ENCODE data around the gene SELENON. TPM values are rescaled to one million over a fixed set of nuclear protein-coding genes. Genes with fewer than 3 reads are reported as not detected.

SELENON gene
- total RNA-seq, 1 experiment from 2014 or later: 90.9 TPM

- peaks cover 25 to 63% (median 57%) of the 10 kb centered on the region in 3 experiments; a peak in 6 of 7 replicates for H3K36me3 Mint-ChIP-seq (ENCODE audit: insufficient read depth in 1 of 3, low read depth in 3 of 3)
- H3K79me1 ChIP-seq (ENCODE audit: insufficient read depth, low read depth, low read length, poor library complexity, severe bottlenecking): peaks cover 3% of the 10 kb centered on the region
- H4K20me1 ChIP-seq (ENCODE audit: control insufficient read depth, insufficient read depth, insufficient read length): no peaks in the 10 kb centered on the region
- H3K9ac ChIP-seq (ENCODE audit: extremely low read depth, insufficient read length, low read length): no peak overlapping the region
- H4K91ac ChIP-seq (ENCODE audit: insufficient read length, low read depth, low read length): no peak overlapping the region
- H3K4ac ChIP-seq (ENCODE audit: low read depth, low read length): no peak overlapping the region
- H3K18ac ChIP-seq (ENCODE audit: insufficient read length, low read depth, low read length): no peak overlapping the region
- no peak overlapping the region for H2AK5ac ChIP-seq (ENCODE audit: insufficient read length, low read length)
- H3K4me1 Mint-ChIP-seq: 0 out of 4 replicates have a peak, but pooled peaks cover 3% of the 10 kb centered on the region in 2 experiments
- no peaks in the 10 kb centered on the region for H3K27me3 ChIP-seq (ENCODE audit: insufficient read depth, low read length)
- WGBS (ENCODE audit: extremely low coverage, insufficient read length, low lambda C conversion rate): no CpG with 5 or more reads among the region's 3 CpGs
- H3K27ac ChIP-seq (ENCODE audit: insufficient read length, low read depth, low read length): no peak overlapping the region
- H4K8ac ChIP-seq (replicated peaks; ENCODE audit: insufficient read length, low read depth, low read length): no peak overlapping the region
- no peak overlapping the region for H2BK120ac ChIP-seq (ENCODE audit: low read depth, low read length, poor library complexity, severe bottlenecking)
- H3K4me1 ChIP-seq (ENCODE audit: insufficient read depth, low read length): no peaks in the 10 kb centered on the region
- H2BK15ac ChIP-seq (ENCODE audit: low read depth, low read length): no peak overlapping the region
- H2BK20ac ChIP-seq (ENCODE audit: low read depth, low read length, poor library complexity, severe bottlenecking): no peak overlapping the region
- H3K4me2 ChIP-seq (ENCODE audit: insufficient read depth, insufficient read length, low read length): no peak overlapping the region
- DNase-seq: no peak
- H3K14ac ChIP-seq (ENCODE audit: insufficient read depth, low read length): no peak overlapping the region
- H2BK5ac ChIP-seq (ENCODE audit: insufficient read length, low read length): no peak overlapping the region
- no peak overlapping the region for H3T11ph ChIP-seq (ENCODE audit: low read length)
- no peaks in the 10 kb centered on the region for H3K9me3 ChIP-seq (ENCODE audit: control insufficient read depth, low read depth, low read length)
- no peak overlapping the region for H2AFZ ChIP-seq (ENCODE audit: low read length)
- H3K23me2 ChIP-seq (ENCODE audit: insufficient read length, low read depth, low read length, poor library complexity, severe bottlenecking): no peaks in the 10 kb centered on the region
- H3K27me3 Mint-ChIP-seq (ENCODE audit: low read depth): no peaks in the 10 kb centered on the region
- H3K4me3 Mint-ChIP-seq: no peak overlapping the region
- no peak overlapping the region for H3K56ac ChIP-seq (ENCODE audit: insufficient read length, low read depth, low read length)
- H3K9me3 Mint-ChIP-seq: no peaks in the 10 kb centered on the region
- H3K27ac Mint-ChIP-seq: no peak overlapping the region
- H2BK12ac ChIP-seq (ENCODE audit: insufficient read length, low read depth, low read length): no peak overlapping the region
- H3K23ac ChIP-seq (ENCODE audit: insufficient read length, low read depth, low read length): no peak overlapping the region
- TF ChIP-seq CTCF (conservative IDR thresholded peaks at IDR 0.05): no peak
- no peak overlapping the region for H4K5ac ChIP-seq (ENCODE audit: insufficient read length, low read depth, low read length)
- H3K79me2 ChIP-seq (ENCODE audit: insufficient read depth, low read length): 0 out of 2 replicates have a peak, but pooled peaks cover 2% of the 10 kb centered on the region
These were observed 34.9 kb downstream of the SELENON start for GRCh38 chr1:25834894-25835293.

All from H9 (cell line).